ENCODE measurements around the gene C1QTNF1. TPM values are rescaled to one million over a fixed set of nuclear protein-coding genes. Genes with fewer than 3 reads are reported as not detected.

The C1QTNF1 gene
- total RNA-seq, 4 donors from 2014 or later, result 67.1 to 147 (median 90.0) TPM

DNA sequence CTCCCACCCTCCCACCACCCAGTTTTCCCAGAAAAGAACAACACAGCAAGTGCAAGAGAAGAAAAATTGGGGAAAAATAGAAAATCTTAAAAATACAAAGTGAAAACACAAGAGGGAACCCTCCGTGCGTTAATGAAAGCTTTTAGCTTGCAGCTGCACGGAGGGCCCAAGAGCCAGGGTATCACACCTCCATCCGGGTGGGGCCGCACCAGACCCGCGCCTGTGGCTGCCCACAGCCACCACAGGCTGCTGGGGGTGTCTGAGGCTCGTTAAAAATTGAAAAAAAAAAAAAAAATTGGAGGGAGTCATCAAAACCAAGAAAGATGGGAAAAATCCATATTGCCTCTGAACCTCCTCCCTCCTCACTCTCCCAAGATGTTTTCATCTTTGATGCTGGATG is 69.3 kb downstream of the C1QTNF1 start:
- H3K36me3 ChIP-seq, result peaks cover 0 to 3% (median 0%) of the 10 kb centered on the region in 3 donors
- TF ChIP-seq EP300 (IDR thresholded peaks at IDR 0.05) (no peak), POLR2A (IDR thresholded peaks at IDR 0.05) (no peak)
- TF ChIP-seq, protein P1, sequence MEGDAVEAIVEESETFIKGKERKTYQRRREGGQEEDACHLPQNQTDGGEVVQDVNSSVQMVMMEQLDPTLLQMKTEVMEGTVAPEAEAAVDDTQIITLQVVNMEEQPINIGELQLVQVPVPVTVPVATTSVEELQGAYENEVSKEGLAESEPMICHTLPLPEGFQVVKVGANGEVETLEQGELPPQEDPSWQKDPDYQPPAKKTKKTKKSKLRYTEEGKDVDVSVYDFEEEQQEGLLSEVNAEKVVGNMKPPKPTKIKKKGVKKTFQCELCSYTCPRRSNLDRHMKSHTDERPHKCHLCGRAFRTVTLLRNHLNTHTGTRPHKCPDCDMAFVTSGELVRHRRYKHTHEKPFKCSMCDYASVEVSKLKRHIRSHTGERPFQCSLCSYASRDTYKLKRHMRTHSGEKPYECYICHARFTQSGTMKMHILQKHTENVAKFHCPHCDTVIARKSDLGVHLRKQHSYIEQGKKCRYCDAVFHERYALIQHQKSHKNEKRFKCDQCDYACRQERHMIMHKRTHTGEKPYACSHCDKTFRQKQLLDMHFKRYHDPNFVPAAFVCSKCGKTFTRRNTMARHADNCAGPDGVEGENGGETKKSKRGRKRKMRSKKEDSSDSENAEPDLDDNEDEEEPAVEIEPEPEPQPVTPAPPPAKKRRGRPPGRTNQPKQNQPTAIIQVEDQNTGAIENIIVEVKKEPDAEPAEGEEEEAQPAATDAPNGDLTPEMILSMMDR (IDR thresholded peaks at IDR 0.05), result no peak
- H3K4me1 ChIP-seq, result peaks cover 0 to 27% (median 2%) of the 10 kb centered on the region in 4 donors
- WGBS, 2 donors, result 50 to 52% methylated on average over 8 of the region's 8 CpGs
- H3K27ac ChIP-seq, result no peak overlapping the region
- H3K27me3 ChIP-seq, result peaks cover 0 to 76% of the 10 kb centered on the region in 2 donors
- H3K9me3 ChIP-seq, result no peaks in the 10 kb centered on the region
- DNase-seq (ENCODE audit: low spot score in 2 of 2), result no peak
- no peak overlapping the region for H3K4me3 ChIP-seq

DNA sequence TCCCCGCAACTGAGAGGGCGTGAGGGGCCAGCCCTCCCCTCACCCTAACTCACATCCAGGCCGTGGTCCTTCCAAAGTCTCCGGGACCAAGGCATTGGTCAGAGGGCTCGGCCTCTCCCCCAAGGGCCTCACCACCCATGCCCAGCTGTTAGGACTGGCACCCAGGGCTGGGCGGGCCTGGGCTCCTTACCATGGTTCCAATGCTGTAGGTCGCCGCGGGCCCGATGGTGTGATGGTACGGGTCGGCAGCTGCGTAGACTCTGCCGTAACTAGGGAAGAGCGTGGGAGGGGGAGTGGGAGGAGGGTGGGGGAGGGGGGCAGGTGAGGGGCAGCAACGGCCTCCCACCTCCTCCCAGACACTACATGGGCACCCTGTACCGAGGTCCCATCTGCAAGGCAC is 70.3 kb downstream of the C1QTNF1 start:
- Histone ChIP-seq H3K27ac (no peak overlapping the region), H3K4me3 (no peak overlapping the region), H3K36me3 (no peaks in the 10 kb centered on the region), H3K27me3 (peaks cover 0 to 86% of the 10 kb centered on the region in 2 donors), H3K9me3 (no peaks in the 10 kb centered on the region), H3K4me1 (peaks cover 0 to 24% (median 2%) of the 10 kb centered on the region in 4 donors)
- TF ChIP-seq POLR2A (IDR thresholded peaks at IDR 0.05) (no peak), EP300 (IDR thresholded peaks at IDR 0.05) (no peak)
- TF ChIP-seq, protein P1 (IDR thresholded peaks at IDR 0.05), result no peak
- 72 to 78% methylated on average over 15 to 17 of the region's 17 CpGs for WGBS, 2 donors
- DNase-seq (ENCODE audit: low spot score in 2 of 2), result no peak

DNA sequence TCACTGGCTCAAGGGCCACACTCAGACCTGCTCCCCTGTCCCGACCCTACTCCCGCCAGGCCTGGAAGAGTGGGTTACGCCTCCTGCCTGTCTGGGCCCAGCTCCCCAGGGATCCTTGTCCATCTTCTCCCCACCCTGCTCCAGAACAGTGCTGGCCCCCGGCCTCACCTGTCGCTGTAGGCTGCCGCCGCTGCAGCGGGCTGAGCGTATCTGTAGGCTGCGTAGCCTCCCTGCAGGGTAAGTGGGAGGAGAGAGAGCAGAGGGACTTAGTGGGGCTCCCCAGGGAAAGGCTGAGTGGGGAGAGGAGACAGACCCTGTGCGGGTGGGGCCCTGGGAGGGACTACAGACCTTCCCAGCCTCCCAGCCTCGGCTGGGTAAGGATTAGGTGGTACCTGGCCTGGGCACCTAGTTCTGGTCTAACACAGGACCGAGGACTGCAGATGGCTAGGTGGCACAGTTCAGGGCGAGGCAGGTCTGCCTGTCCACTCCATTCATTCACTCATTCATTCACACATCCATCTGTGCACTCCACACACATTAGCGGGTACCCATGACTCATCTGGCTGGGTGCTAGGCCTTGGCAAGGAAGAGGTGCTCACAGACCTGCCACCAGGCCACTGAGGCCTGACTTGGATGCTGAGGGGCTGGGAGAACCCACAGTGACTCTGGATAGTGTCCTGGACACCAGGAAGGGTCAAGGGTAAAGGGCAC is 71.5 kb downstream of the C1QTNF1 start:
- no peak overlapping the region for H3K27ac ChIP-seq
- DNase-seq (ENCODE audit: low spot score in 2 of 2), result no peak
- no peak overlapping the region for H3K4me3 ChIP-seq
- no peaks in the 10 kb centered on the region for H3K9me3 ChIP-seq
- WGBS, 2 donors, result 88 to 89% methylated on average over 8 to 15 of the region's 15 CpGs
- peaks cover 0 to 15% (median under 1%) of the 10 kb centered on the region in 4 donors for H3K4me1 ChIP-seq
- TF ChIP-seq, protein P1 (IDR thresholded peaks at IDR 0.05), result no peak
- TF ChIP-seq EP300 (IDR thresholded peaks at IDR 0.05) (no peak), POLR2A (IDR thresholded peaks at IDR 0.05) (no peak)
- H3K36me3 ChIP-seq, result no peaks in the 10 kb centered on the region
- H3K27me3 ChIP-seq, result peaks cover 0 to 93% of the 10 kb centered on the region in 2 donors

DNA sequence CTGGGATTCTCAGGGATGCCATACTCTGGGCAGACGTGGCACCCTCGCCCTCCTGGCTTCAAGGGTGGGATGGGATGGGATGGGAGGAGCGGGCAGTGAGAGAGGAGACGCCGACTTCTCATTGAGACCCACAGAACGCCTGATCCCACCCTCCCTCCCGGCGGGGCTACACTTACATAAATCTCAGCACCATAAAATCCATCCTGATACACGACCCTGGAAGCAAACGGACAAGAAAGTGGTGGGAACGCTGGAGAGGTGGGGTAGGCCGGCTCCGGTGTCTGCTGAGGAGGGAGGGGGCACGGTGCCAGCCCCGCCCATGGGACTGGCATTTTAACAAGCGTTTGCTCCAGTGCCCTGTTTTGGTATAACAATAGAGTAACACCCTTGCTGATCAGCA is 72.5 kb downstream of the C1QTNF1 start:
- no peak overlapping the region for H3K27ac ChIP-seq
- H3K36me3 ChIP-seq, result no peaks in the 10 kb centered on the region
- DNase-seq (ENCODE audit: low spot score in 2 of 2), result no peak
- H3K27me3 ChIP-seq, result peaks cover 0 to 99% of the 10 kb centered on the region in 2 donors
- H3K9me3 ChIP-seq, result no peaks in the 10 kb centered on the region
- WGBS, 2 donors, result 38 to 39% methylated on average over 15 to 16 of the region's 16 CpGs
- H3K4me1 ChIP-seq, result peaks cover 0 to 11% (median 0%) of the 10 kb centered on the region in 4 donors
- TF ChIP-seq POLR2A (IDR thresholded peaks at IDR 0.05), result no peak
- TF ChIP-seq EP300 (IDR thresholded peaks at IDR 0.05), result no peak
- TF ChIP-seq, protein P1 (IDR thresholded peaks at IDR 0.05), result no peak
- no peak overlapping the region for H3K4me3 ChIP-seq

DNA sequence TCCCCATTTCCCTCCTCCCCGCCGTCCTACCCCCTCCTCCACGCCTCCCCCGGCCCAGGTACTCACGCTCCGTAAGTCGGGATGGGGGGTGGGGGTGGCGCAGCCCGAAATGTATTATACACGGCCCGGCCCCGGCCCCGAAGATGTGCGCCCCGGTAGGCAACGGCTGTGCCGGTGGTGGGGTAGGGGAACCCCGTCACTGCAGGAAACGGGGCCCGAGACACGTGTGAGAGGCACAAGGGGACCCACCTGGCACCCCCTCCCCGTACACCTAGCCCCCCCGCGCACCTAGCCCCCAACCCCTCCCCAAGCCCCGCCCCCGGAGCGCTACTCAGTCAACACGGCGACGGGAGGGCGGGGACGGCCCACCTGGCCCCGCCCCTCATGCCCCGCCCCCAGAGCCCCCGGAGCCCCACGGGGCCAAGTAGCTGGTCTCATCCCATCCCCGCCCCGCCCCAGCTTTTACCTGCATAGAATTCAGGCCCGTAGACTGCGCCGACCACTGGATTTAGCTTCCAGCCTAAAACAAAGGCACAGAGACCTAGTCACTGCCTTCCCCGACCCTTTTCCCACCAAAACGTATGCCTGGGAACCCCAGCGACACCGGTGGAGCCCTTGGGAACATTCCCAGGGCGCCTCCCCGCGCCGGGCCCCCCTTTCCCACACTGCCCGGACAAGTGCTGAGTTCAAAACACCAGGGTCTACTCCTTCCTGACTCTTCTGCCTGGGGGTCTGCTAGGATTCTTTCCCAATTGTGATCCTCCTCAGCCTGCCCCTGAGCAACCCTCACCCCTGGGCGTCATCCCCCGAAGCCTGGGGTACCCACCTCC is 73.5 kb downstream of the C1QTNF1 start:
- H3K4me1 ChIP-seq, result peaks cover 0 to 11% (median 0%) of the 10 kb centered on the region in 4 donors
- H3K4me3 ChIP-seq, result no peak overlapping the region
- H3K27me3 ChIP-seq, result peaks cover 0 to 100% of the 10 kb centered on the region in 2 donors
- no peaks in the 10 kb centered on the region for H3K9me3 ChIP-seq
- no peak overlapping the region for H3K27ac ChIP-seq
- H3K36me3 ChIP-seq, result no peaks in the 10 kb centered on the region
- TF ChIP-seq EP300 (IDR thresholded peaks at IDR 0.05) (no peak), POLR2A (IDR thresholded peaks at IDR 0.05) (no peak)
- TF ChIP-seq, protein P1 (IDR thresholded peaks at IDR 0.05), result no peak
- no peak for DNase-seq (ENCODE audit: low spot score in 2 of 2)
- 17 to 21% methylated on average over 23 to 37 of the region's 52 CpGs for WGBS, 2 donors
